ENCODE data around the gene WDR46.

The WDR46 gene

GRCh38 chr6:33252759-33253158 is 36.3 kb downstream of the WDR46 start:
- H3K4me3 ChIP-seq (replicated peaks; ENCODE audit: low read depth, low read length), result no peak overlapping the region
- TF ChIP-seq CTCF (IDR thresholded peaks at IDR 0.05; ENCODE audit: low read length, missing control alignments), result no peak
- DNase-seq (ENCODE audit: low read depth), result no peak

- no peak for TF ChIP-seq CTCF (IDR thresholded peaks at IDR 0.05; ENCODE audit: low read length, missing control alignments)
- no peak overlapping the region for H3K4me3 ChIP-seq (replicated peaks; ENCODE audit: low read depth, low read length)
- DNase-seq (ENCODE audit: low read depth), result no peak
Observed at GRCh38 chr6:33251395-33252012, 37.5 kb downstream of the WDR46 start.

- TF ChIP-seq CTCF (IDR thresholded peaks at IDR 0.05; ENCODE audit: low read length, missing control alignments), result no peak
- peak overlapping the region; percentile 3 for H3K4me3 ChIP-seq (replicated peaks; ENCODE audit: low read depth, low read length)
- DNase-seq (ENCODE audit: low read depth), result no peak
Observed at GRCh38 chr6:33250731-33251130, 38.3 kb downstream of the WDR46 start.

- DNase-seq (ENCODE audit: low read depth), result peak; percentile 65
- peak overlapping the region; percentile 79 for H3K4me3 ChIP-seq (replicated peaks; ENCODE audit: low read depth, low read length)
- TF ChIP-seq CTCF (IDR thresholded peaks at IDR 0.05; ENCODE audit: low read length, missing control alignments), result no peak
Observed at GRCh38 chr6:33249732-33250630, 39.1 kb downstream of the WDR46 start.

GRCh38 chr6:33248932-33249731 is 39.9 kb downstream of the WDR46 start:
- peak; percentile 100 for DNase-seq (ENCODE audit: low read depth)
- no peak for TF ChIP-seq CTCF (IDR thresholded peaks at IDR 0.05; ENCODE audit: low read length, missing control alignments)
- H3K4me3 ChIP-seq (replicated peaks; ENCODE audit: low read depth, low read length), result peak overlapping the region; percentile 79

GRCh38 chr6:33248643-33248931 is 40.5 kb downstream of the WDR46 start:
- no peak for TF ChIP-seq CTCF (IDR thresholded peaks at IDR 0.05; ENCODE audit: low read length, missing control alignments)
- peak; percentile 58 for DNase-seq (ENCODE audit: low read depth)
- peak overlapping the region; percentile 79 for H3K4me3 ChIP-seq (replicated peaks; ENCODE audit: low read depth, low read length)

Measured in fibroblast of pulmonary artery (primary cell).